CD4-positive, alpha-beta T cell treated with Interleukin-4 for 1 hour (primary cell): Measurements from ENCODE around the gene RTN4R.
"Not testable (repeated sequence)": the region's sequence is repeated elsewhere in the genome, so short reads cannot be mapped to it uniquely, and the experiment has no call there.

Source experiments
- DNase-seq, 2 donors: peaks; one replicate each; pipeline ENCODE4 v3.0.0-alpha.2; 2020 to 2022

The RTN4R gene

DNA sequence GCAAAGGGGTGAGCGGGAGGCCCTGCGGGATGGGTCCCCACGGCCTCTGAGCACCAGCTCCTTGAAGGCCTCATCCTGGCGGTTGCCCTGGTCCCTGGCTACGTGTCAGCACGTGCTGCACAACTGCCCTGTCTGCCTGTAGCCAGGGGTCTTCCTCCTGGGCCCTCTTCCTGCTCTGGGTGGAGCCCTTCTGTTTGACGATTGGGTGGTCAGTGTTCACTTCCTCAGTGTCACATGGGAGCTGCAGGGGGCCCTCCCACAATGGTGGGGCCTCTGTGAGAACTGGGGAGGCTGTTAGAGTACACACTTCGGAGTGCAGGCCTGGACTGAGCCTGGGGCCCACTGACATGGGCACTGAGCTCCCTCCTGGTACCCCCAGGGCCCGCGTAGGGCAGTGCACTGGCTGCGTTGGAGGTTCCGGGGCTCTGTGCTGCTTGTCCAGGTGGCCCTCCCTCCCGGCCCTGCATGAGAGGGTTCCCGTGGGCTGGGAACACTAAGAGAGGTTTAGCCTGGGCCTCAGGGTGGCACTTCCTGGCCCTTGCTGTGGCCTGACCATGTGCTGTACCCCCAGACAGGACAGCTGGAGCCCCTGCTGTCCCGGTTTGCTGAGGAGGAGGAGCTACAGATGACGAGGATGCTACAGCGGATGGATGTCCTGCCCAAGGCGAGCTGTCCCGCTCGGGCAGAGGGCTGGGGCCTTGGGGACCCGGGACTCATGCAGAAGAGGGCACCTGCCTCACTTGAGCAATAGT is 38.0 kb upstream of the RTN4R start:
- DNase-seq, result no peak

DNA sequence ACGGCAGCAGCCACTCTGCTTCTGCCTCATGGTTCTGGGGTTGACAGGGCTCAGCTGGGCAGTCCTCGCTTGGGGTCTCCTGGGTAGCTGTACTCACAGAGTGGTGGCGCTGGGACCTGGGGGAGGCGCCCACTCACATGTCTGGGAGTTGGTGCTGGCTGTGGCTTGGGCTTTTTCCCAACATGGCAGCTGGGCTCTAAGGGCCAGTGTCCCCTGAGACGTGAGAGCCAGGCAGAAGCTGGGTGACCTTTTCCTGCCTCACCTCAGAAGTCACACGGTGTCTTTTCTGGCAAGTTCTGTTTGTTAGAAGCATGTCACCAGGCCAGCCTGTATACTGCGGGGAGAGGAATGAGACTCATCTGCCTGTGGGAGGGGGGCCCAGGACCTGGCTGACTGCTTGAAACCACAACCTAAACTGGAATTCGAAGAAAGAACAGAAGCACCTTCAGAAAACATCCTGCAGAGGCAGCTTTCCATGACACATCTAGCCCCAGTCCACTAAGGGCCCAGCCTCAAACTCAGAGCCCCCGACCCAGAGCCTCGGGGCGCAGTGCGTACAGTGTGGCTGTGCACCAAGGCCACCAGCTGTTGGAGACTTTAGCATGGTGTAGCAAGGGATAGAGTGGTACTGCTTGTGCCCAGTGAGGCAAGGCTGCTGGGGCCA is 37.2 kb upstream of the RTN4R start:
- not testable (repeated sequence) for DNase-seq

DNA sequence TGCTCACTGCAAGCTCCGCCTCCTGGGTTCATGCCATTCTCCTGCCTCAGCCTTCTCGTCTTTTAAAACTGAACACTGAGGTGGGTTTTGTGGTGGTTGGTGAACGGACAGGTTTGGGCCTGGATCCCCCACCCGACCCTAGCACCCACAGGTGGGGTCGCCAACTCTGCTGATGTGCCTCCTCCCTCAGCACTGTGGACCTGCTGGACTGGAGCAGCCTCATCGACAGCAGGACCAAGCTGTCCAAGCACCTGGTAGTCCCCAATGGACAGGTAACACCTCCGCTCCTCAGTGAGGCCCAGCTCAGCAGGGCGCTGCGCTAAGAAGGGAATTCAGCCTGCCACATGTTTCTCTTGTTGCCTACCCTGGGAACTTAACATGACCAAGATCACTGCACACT is 36.5 kb upstream of the RTN4R start:
- DNase-seq, result no peak

DNA sequence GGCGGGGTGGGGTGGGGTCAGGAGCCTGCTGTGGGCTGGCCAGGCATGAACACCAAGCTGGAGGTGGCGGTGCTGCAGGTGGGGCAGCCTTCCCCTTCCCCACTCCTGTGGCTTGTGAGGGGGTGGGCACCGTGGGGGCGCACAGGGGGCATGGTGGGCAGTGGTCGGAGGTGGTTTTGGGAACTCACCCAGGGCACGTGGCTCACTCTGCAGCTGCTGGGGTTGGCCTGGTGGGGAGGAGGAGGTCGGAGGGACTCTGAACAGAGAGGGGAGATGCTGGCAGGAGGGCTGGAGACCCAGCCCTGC is 35.1 kb upstream of the RTN4R start:
- DNase-seq, result not testable (repeated sequence)

DNA sequence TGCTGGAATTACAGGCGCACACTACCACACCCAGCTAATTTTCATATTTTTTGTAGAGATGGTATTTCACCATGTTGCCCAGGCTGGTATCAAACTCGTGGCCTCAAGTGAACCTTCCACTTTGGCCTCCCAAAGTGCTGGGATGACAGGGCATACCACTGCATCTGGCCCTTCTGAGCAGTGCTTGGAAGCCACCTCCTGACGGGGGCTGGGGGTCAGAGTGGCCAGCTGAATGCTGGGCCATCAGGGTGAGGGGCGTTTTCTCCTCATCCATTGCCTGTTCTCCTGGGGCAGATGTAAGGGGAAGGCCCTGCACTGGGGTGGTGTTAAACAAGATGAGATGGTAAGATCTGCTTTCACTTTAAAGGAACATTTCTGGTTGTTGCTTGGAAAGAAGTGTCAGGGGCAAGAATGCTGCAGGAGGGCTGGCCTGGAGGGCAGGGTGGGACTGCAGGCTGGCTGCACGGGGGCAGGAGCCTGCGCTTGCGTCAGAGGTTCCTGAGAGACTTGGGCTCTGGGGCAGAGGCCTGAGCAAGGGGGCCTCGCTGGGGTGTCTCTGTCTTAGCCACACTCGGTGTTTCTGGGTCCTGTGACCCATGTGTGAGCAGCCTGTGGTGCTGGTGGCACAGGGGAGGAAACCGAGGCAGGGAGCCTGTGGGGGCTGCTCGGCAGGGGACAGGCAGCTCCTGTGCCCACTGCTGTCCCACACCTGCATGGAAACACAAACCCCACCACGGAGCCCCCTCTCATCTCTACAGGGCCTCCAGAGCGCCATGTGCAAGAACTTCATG is 34.5 kb upstream of the RTN4R start:
- no peak for DNase-seq

DNA sequence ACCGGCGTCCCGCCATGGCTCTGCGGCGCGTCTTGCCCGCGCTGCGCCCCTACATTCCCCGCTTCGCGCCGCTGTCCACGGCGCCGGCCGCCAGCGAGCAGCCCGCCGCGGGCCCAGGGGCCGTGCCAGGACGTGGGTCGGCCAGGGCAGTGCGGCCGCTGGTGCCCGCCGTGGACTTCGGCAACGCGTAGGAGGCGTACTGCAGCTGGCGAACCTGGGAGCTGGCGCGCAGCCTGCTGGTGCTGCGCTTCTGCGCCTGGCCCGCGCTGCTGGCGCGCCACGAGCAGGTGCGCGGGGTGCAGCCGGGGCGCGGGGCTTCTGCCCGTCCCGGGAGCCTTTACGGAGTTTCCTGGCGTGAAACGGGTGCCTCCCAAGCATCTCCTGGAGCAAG is 31.6 kb upstream of the RTN4R start:
- no peak for DNase-seq

DNA sequence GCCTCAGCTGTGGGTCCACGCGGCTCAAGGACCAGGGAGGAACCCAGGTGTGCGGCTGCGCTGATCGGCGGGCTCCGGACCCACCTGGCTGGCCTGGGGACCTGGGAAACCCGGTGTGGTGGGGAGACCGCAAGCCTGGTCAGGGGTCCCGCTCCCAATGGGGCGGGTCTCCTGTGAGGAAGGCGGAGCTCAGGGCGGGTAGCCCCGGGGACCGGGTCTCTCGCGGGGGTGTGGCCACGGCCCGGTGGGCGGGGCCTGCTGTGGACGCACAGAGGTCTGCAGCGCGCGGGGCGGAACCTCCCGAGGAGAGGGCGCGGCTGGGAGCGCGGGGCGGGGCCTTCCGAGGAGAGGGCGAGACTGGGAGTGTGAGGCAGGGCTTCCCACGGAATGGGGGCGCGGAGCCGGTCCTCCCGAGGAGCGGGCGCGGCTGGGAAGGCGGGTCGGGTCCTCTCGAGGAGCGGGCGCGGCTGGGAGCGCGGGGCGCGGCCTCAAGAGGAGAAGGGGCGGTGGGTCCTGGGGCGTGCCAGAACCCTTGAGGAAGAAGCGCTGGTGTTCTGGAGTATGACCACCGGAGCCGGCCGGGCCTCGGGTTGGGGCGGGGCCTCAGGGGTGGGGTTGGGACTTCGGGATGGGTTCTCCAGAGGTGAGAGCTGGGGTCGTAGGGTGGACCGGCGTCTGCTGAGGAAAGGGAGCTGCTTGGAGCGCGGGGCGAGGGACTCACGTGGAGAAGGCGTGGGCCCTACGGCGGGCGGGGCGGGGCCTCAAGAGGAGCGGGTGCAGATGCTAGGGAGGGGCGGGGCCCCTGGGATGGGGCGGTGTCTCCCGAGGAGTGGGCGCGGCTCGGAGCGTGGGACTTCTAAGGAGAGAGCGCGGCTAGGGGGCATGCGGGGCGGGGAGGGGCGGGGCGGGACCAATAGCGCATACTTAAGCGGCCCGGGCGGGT is 31.0 kb upstream of the RTN4R start:
- peak; percentile 95 for DNase-seq

DNA sequence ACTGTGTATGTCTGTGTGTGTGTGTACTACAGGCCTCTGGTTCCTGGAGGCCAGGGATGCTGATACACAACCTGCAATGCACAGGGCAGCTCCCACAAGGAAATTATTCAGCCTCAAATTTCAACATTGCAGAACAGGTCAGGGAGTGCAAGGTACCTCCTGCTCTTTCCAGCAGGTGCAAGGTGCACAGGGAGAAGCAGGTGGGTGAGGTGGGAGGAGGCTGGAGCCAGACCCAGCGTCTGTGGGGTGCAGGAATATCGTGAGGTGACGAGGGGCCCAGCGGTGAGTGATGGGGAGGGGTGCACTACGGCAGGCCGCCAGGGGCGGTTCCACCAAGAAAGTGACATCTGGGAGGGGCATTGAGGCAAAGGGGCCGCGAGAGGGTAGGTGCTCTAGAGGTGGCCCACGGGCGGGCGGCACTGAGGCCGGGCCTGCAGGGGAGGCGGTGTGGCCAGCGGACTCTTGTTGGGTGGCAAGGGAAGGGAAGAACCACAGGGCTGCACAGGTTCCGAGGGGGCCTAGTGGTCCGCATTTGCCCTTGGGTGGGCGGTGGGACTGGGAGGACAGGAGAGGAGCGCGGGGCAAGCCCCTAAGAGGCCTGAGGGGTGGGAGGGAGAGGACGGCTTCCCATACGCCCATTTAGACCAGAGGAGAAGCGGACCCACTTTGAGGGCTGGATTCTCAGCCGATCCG is 30.1 kb upstream of the RTN4R start:
- DNase-seq, result no peak

DNA sequence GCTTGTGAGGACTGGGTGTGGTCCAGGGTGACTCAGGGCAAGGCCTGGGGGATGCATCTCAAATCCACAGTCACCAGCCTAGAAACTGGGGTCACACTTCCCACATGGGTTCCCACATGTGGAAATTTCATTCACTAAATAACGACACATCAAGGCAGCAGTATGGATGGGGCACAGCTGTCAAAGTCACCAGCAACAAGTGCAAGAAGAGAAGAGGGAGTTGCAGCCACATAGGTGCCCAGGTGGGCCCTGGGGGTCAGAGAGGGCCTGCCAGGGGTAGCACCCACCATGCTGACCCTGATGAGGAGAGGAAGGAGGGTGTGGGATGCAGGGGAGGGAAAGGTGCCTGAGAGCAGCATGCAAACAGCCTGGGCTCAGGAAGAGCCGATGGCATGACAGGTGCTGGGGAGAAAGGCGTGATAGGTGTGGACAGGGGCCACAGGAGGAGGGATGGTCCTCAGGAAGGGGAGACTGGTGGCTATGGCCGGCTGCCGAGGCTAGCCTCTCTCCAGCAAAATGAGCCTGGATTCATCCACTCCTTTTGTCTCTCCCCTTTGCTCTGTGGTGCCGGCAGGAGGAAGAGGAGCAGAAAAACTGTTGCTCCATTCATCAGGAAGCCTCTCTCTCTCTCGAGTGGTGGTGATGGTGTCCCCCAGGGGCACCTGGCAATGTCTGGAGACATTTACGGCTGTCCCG is 29.4 kb upstream of the RTN4R start:
- no peak for DNase-seq

DNA sequence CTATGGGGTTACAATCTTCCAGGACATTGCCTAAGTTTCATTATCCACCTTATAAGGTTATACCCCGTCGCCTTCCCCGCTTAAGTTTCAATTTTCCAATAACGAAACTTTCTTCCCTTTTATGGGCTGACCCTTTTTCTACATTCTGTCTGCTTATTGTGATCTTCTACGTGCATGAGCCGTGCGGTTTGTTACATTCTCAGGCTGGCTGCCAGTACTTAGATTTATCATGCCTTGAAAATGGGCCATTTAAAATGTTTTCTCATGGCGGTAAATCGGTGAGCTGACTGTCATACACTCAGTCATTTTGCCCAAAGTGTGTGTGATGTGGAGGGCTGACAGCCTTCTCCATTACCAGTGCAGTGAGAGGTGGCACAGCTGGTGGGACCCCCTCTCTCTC is 28.5 kb upstream of the RTN4R start:
- no peak for DNase-seq

DNA sequence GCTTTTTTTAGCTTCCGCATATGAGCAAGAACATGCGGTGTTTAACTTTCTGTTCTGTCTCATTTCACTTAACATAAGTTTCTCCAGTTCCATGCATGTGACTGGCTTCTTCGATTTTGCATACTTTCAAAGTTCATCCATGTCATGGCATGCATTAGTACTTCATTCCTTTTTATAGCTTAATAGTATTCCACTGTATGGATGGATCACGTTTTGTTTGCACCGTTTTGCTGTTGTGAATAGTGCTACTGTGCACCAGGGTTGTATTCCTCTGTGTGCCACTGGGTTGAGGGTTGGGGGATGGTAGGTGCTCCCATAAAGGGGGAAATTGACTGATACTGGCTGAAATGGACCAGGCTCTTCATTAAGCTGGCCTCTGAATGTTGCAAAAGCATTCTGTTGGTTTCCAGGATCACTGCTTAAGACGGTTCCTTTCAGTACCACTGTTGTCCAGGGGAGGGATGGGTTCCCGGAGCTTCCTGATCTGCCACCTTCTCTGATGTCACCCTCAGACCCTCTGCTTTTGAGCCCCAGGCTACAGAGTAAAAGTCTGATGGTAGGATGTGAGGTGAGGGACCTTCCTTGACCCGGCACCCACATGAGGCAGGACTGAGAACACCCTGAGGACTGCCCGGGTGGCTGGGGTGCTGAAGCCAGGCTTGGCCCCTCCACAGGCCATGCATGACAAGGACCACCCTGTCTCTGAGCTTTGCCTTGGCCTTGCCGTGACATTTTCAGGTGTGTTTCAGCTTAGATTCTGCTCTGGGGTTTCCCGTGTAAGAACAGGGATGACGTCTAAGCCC is 27.3 kb upstream of the RTN4R start:
- no peak for DNase-seq

DNA sequence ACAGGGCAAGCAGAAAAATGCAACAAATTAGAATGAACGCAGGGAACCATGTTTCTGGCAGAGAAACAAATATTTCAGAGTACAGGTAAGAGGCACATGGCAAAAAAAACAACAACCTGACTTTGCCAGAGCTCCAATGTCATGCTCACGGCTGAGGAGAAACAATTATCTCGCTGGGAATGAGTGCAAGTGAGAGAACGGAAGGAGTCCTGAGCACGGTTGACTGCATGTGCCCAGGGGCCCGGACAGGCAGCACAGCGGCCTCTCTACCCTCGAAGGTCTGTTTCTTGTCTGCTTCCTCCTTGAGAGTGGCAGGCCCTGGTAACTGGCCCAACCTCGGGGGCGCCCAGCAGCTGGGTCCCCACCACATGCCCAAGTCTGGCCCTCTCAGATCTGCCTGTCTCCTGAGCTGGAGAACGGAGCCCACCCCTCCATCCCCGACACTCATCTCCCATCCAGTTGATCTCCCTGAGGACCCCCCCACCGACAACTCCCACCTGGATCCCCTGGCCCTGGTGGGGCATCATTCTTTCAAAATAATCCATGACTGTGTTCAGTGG is 24.6 kb upstream of the RTN4R start:
- no peak for DNase-seq

DNA sequence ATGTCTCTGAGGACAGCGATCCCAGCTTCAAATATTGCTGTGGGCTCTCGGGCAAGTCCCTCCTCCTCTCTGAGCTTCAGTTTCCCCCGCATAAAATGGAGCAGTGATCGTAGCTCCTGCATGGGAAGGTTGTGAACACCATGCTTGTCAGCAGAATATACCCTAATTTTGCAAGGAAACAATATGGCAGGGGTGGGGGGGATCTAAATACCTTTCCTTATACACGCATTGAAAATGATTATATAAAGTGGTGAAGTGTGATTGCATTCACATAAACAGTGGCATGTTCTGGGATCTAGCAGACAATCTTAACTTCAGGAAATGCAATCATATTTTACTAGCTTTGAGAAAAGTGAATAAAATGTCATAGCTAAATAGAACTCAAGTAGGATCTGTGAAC is 24.0 kb upstream of the RTN4R start:
- no peak for DNase-seq

DNA sequence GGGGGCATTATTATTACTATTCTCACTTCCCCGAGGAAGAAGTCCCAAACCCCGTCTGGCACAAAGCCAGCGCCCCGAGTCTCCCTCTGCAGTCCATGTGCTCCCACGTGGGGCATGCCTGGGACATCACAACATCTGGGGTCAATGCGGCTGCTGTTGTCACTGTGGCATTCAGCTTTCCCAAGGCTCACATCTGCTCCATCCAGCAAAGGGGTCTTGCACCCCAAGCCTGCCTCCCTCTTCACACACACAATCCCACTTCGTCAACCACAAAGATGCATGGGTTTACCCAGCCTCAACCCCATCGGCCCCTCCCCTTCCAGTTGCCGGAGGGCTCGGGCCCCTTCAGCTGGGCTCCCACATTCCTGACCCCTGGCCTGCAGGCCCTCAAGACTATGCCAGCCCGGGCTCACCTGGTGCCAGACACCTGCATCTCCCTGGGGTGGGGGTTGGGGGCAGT is 23.5 kb upstream of the RTN4R start:
- no peak for DNase-seq

DNA sequence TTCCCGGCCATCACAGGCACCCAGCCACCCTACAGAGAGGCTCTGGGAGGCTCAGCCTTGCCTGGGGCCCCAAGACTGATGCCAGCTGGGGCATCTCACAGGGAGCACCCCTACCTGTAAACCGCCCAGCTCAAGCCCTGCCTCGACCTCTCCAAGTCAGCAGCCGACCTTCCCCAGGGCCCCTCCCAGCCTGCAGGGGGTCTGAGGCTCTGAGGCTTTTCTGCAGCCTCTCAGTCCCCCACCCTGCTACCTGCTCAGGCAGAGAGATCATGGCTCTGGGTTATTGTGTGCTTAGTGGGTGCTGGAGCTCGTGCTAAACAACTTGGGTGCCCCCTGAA is 23.1 kb upstream of the RTN4R start:
- DNase-seq, result no peak

DNA sequence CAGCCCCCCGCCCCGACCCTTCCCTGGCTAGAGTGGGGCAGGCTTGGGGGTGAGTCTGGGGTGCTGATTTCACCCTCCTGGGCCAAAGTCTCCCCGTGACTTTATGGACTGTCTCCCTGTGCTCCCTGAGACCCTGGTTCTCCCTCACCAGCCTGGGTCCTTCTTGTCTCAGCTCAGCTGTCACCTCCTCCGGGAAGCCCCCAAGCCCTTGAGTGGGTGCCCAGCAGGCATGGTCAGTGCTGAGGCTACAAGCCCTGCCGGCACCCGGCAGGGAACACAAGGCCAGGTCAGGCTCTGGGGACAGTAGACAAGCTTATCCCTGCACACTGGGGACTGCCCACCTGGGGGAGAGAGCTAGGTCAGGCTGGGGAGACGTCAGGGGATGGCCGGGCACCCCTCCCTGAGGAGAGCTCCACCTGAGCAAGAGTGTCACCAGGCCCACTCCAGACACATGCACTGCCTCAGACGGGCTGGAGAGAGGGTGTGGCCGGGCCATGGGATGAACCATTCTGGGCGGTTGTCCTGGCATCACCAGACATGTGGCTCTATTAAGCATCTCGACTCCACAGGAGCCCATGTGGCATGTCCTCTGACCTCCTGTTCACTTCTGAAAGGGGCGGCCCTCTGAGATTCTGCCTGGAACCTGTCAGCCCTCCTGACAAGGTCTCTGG is 22.6 kb upstream of the RTN4R start:
- no peak for DNase-seq

DNA sequence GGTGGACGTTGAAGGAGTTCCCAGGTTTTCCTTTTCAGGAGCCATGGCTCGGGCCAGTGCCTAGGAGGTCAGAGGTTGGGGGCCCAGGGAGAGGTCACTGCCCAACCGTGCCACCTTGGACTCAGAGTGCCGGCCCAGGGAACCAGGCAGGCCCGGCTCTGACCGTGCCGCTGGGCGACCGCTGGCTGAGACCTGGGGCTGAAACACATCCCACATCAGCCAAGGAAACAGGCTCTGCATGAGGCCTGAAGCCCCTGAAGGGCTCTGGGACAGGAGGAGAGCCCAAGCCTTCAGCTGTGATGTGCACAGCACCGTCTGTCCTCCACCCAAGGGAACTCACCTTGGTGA is 21.9 kb upstream of the RTN4R start:
- no peak for DNase-seq

DNA sequence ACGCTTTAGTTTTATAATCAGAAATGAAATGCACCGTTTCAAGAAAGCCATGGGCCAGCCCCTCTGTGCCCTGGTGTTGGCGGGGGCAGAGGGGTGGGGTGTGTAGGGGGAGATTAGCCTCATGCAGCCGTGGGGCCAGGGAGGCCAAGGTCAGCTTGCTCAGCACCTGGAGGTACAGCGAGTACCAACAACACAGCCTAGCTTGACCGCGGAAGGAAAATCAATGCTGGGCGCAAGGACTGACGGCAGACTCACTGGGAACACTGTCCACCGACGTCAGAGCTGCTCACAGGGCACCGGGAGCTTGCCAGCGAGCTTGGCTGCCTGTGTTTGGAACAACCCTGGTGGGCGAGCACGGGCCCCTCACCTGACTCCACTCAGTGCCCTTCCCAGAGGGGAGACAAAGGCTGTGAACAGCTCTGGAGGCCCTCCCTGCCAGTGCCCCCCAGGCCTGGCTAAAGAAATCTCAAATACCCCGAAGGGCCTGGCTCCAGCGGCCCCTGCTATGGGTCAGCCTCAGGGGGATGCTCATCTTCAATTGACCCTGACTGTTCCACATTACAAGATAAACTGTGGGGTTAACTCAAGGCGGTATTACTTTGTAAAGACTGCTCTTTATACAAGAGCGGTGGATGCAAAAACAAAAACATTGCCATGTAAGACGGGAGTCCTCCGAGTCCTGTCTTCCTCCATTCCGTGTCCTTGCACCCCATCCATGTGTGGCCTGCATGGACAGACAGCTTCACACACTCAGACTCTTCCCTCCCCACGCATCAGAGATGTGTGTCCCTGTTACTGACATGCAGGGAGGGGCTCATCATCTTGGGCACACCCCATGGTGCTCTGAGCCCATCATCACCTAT is 21.3 kb upstream of the RTN4R start:
- DNase-seq, result not testable (repeated sequence)
